Stimulated activated CD8-positive, alpha-beta memory T cell treated with anti-CD3 and anti-CD28 coated beads, Interleukin-4, amount 100 ng/mL, for 1 hour (primary cell): Measurements from ENCODE around the gene KPNA1.
"Not testable (repeated sequence)": the region's sequence is repeated elsewhere in the genome, so short reads cannot be mapped to it uniquely, and the experiment has no call there.

Experiments used
- DNase-seq, 2 donors: peaks; one replicate each; pipeline ENCODE4 v3.0.0-alpha.2; 2020; ENCODE audit warnings: low read depth in 2 of 2, low spot score in 1 of 2

KPNA1 gene

DNA sequence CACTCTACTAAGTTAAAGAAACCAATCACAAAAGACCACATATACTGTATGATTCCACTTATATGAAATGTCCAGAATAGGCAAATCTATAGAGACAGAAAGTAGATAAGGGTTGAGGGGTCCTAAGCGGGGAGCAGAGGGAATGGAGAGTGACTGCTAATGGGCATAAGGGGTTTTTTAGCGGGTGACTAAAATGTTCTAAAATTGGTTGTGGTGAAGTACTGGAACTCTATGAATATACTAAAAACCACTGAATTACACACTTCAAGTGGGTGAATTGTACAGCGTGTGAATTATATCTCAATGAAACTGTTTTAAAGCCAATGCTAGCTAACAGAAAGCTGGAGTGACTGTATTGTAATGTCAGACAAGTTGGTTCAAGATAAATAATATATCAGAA is 33.3 kb downstream of the KPNA1 start:
- no peak for DNase-seq

DNA sequence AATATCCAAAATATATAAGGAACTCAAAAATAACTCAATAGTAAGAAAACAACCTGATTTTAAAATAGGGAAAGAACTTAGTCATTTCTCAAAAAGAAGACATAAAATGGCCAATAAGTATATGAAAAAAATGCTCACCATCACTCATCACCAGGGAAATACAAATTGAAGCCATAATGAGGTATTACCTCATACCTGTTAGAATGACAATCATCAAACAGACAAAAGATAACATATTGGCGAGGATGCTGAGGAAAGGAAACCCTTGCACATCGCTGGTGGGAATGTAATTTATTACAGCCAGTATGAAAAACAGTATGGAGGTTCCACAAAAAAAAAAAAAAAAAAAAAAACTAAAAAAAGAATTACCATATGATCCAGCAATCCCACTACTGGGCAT is 38.2 kb downstream of the KPNA1 start:
- DNase-seq, result no peak

GRCh38 chr3:122475316-122475715 is 39.4 kb downstream of the KPNA1 start:
- DNase-seq, result no peak

DNA sequence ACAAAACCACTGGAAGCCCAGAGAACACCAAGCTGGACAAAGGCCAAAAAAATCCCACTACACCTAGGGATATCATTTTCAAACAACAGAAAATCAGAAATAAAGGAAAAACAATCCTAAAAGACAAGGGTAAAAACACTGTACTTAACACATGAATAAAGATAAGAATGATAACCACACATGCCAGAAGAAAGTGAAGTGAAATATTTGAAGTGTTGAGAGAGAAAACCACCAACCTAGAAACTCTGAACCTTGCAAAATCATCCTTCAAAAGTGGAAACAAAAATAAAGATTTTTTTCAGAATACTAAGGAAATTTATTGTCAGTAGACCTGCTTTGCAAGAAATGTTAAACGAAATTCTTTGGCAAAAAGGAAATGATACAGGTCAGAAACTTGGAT is 45.1 kb downstream of the KPNA1 start:
- DNase-seq, result no peak

- DNase-seq, result no peak
Observed at GRCh38 chr3:122468896-122469533, 45.7 kb downstream of the KPNA1 start.

GRCh38 chr3:122466701-122467240 is 48.0 kb downstream of the KPNA1 start:
- no peak for DNase-seq

GRCh38 chr3:122464659-122465058 is 50.1 kb downstream of the KPNA1 start:
- DNase-seq, result no peak

GRCh38 chr3:122462406-122462805 is 52.3 kb downstream of the KPNA1 start:
- no peak for DNase-seq

DNA sequence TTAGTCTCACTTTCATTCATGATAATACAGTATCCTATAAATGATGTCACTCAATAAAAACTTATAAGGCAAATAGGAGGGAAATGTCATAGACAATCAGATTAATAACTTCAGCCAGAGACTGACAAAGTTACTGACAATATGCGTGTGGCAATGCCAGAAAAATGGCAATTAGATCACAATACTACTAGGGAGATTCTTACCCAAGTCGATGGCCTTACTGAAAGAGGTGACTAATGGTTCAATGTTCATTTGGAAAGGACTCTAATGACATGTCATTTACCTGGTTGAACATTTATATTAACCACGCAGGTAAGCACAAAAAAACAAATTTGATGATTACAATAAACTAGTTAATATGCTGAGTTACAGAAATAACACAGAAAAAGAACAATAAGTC is 52.9 kb downstream of the KPNA1 start:
- DNase-seq, result no peak

- no peak for DNase-seq
Observed at GRCh38 chr3:122458992-122459391, 55.7 kb downstream of the KPNA1 start.

DNA sequence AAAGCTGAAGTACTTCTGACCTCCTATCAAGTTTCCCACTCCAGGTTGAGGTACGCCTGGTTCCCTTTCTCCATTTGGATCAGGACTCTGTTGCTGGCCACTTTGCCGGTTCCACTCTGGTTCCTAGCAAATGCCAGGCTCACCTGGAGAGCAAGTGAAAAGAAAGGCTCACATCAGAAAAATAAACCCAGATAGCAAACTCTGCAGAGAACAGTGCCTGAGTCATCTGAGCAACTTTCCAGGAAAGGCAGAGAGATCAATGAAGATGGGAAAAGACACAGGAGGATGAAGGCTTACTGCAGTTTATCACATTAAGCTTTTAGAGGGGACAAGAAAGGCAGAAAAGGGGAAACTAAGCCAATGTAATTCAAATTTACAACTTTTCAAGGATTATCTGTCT is 57.0 kb downstream of the KPNA1 start:
- DNase-seq, result no peak

DNA sequence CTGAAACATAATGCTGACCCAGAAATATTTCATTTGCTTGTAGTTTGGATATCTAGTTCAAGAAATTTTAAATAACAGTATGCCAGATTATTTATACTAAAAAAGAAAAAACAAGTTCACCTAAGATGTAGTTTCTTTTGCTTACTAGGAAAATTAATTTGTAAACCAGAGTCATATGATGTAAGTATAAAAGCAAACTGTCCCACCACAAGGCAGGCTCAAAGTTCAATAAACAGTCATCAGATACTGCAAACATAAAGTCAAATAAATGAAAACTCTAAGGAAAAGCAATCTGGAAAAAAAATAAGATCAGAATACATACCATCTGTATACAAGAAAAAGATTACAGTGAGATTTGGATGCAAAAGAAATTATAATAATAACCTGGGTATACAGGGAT is 58.7 kb downstream of the KPNA1 start:
- DNase-seq, result no peak

DNA sequence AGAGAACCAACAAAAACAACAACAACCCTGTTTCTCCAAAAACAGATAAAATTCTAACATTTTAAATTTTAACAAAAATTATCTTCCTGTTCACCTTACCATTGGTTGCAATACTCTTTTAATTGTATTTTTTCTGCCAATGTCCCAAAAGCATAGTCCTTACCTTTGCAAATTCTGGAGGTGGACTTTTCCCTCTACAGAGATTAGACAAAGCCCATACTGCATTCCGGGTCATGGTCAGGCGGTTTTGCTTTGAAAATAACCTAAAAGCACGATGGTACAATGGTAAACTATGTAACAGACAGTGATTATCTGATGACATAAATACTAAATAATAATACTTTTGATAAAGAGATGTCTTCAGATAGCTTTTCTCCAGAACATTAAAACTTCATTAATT is 63.4 kb downstream of the KPNA1 start:
- DNase-seq, result no peak

- not testable (repeated sequence) for DNase-seq
Observed at GRCh38 chr3:122448218-122448617, 66.5 kb downstream of the KPNA1 start.

GRCh38 chr3:122444491-122444887 is 70.2 kb downstream of the KPNA1 start:
- DNase-seq, result not testable (repeated sequence)

DNA sequence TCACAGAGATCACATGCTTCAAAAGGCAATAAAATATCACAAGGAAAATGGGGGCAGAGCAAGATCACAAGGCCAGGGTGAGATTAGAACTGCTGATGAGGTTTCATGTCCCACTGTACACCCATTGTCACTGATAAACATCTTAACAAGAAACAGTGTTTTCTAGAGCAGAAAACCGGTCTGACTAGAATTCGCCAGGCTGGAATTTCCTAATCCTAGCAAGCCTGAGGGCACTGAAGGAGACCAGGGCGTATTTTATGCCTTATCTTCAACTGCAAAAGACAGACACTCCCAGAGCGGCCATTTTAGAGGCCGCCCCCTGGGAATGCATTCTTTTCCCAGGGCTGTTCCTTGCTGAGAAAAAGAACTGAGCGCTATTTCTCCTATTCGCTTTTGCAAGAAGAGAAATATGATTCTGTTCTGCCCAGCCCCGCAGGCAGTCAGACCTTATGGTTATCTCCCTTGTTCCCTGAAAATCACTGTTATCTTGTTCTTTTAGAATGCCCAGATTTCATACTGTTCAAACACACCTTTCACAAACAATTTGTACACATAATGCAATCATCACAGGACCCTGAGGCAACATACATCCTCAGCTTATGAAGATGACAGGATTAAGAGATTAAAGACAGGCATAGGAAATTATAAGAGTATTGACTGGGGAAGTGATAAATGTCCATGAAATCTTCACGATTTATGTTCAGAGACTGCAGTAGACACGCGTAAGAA is 70.8 kb downstream of the KPNA1 start:
- DNase-seq, result not testable (repeated sequence)

DNA sequence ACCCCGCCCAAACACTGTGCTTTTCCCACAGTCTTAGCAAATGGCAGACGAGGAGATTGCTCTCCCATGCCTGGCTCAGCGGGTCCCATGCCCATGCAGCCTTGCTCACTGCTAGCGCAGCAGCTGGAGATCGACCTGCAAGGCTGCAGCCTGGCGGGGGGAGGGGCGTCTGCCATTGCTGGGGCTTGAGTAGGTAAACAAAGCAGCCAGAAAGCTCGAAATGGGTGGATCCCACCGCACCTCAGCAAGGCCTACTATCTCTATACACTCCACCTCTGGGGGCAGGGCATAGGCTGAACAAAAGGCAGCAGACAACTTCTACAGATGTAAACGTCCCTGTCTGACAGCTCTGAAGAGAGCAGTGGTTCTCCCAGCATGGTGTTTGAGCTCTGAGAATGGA is 71.6 kb downstream of the KPNA1 start:
- no peak for DNase-seq

DNA sequence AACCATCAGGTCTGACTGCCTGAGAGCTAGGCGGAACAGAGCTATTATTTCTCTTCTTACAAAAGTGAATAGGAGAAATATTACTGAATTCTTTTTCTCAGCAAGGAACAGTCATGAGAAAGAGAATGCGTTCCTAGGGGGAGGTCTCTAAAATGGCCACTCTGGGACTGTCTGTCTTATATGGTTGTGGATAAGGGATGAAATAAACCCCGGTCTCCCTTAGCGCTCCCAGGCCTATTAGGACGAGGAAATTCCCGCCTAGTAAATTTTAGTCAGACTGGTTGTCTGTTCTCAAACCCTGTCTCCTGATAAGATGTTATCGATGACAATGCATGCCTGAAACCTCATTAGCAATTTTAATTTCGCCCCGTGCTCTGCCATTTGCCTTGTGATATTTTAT is 78.8 kb downstream of the KPNA1 start:
- no peak for DNase-seq

DNA sequence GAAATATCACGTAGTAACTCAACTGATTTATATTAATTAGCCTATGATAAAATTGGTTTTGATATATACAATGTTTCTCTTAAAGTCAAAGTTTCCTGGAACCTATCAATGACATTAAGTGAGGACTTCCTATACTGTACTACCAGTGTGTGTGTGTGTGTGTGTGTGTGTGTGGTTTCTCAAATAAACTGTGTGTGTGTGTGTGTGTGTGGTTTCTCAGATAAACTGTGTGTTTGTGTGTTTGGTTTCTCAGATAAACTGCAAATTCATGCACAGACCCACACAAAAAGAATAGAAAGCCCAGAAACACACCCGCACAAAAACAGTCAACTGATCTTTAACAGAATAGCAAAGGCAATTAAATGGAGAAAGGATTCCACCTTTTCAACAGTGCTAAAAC is 84.4 kb downstream of the KPNA1 start:
- DNase-seq, result no peak

DNA sequence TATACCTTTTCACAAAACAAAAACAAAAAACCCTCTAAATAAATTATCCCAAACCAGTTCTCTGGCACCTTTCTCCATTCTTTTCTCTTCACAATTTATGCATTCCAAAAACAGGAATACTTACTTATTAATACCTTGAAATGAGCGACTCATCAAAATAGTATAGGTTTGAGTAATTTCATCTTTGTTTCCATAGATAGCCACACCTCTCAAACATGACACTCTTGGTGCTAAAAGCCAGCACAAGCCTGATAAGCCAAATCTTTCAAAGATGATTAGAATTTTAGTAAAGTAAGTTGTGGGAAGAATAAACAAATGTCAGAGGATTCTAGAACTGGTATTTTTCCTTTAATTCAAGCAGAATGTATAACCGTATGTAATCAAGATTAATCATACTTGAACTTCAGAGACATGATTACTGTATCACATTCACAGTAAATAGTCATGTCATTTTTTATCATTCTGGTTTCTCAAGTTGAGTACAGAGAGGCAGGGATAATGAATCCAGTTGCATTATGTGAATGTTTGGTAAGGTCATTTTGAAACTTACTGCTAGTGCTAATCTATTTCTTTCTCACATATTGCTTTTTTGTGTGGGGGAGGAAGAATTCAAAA is 86.8 kb downstream of the KPNA1 start:
- DNase-seq, result no peak

GRCh38 chr3:122421836-122422235 is 92.9 kb downstream of the KPNA1 start:
- no peak for DNase-seq

DNA sequence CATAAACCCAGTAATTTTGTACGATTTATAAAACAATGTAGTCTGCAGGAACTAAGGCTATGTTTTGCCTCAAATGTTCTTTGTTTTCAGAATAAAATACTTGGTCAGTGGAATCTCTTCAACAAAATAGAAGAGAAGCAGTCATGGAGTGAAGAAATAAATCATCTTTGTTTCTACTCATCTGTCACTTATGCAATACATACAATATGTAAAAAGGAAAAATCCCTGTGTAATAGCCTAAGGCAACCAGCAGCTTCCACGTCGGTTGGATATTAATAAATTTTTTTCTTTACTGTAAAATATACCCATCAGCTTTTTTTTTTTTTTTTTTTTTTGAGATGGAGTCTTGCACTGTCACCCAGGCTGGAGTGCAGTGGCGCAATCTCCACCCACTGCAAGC is 93.6 kb downstream of the KPNA1 start:
- DNase-seq, result no peak
